IPS-20b (cell line): ENCODE data around the gene RARB.

Experiments
- H3K27ac ChIP-seq: one replicate; pipeline ENCODE4 v1.5.1; 2013; ENCODE audit warnings: low read length
- H3K27me3 ChIP-seq: 2 replicates; pipeline ENCODE4 v1.6.1; 2013; ENCODE audit warnings: mild to moderate bottlenecking, low read length, inconsistent platforms; ENCODE audit not compliant: insufficient read depth
- H3K36me3 ChIP-seq: 2 replicates; pipeline ENCODE4 v1.6.1; 2013; ENCODE audit warnings: low read depth, mild to moderate bottlenecking, inconsistent platforms, low read length, moderate library complexity; ENCODE audit not compliant: insufficient read depth
- H3K4me1 ChIP-seq: 2 replicates; pipeline ENCODE4 v1.6.1; 2013; ENCODE audit warnings: mild to moderate bottlenecking, control low read depth, inconsistent platforms, low read length, moderate library complexity; ENCODE audit not compliant: insufficient read depth
- H3K4me3 ChIP-seq: 2 replicates; pipeline ENCODE4 v1.5.1; 2013; ENCODE audit warnings: mild to moderate bottlenecking, low read length, inconsistent platforms
- H3K9ac ChIP-seq: 2 replicates; pipeline ENCODE4 v1.6.1; 2013; ENCODE audit warnings: low read depth, mild to moderate bottlenecking, inconsistent platforms, low read length, moderate library complexity
- H3K9me3 ChIP-seq: 2 replicates; pipeline ENCODE4 v1.6.1; 2013; ENCODE audit warnings: mild to moderate bottlenecking, low read depth, low read length, inconsistent platforms; ENCODE audit not compliant: insufficient read depth

RARB gene

DNA sequence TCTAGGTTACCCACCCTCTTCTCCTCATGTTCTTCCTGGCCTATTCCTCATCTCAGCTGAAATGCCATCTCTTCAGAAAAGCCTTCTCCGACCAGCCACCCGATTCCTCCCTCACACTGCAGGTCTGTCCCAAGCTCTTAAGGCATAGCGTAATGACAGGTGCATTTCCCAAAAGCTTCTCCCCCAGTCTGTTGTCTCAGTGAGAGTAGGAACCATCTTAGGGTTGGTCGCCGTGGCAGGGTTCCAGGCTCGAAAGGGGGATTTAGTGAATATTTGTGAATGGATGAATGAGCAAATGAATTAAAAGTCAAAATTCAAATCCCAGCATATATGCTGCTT lies 158.1 kb downstream of the RARB start:
- Histone ChIP-seq H3K27ac (no peak overlapping the region), H3K4me3 (no peak overlapping the region), H3K36me3 (no peaks in the 10 kb centered on the region), H3K4me1 (peaks cover 2% of the 10 kb centered on the region; the same call in 1 of the 2 replicates), H3K9ac (no peak overlapping the region), H3K9me3 (no peaks in the 10 kb centered on the region), H3K27me3 (no peaks in the 10 kb centered on the region)

DNA sequence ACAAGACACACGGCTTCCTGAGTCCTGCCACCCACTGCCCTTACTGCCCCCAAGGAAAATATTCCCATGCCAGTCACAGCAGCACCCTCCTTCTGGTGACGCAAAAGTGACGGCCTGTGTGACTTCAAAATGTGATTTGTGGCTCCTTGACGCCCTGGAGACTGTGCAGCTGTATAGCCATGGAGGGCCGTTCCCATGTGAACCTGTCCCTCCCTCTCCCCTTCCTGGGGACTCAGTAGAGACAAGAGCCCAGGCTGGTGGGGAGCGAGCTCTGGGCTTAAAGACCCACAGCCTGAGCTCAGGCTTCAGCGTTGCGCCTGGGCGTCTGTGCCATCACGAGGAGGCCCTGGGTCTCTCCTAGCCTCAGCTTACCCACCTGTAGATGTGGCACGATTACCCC lies 158.5 kb downstream of the RARB start:
- no peak overlapping the region for H3K4me3 ChIP-seq
- H3K27ac ChIP-seq, result no peak overlapping the region
- no peaks in the 10 kb centered on the region for H3K27me3 ChIP-seq
- H3K9ac ChIP-seq, result no peak overlapping the region
- H3K36me3 ChIP-seq, result no peaks in the 10 kb centered on the region
- no peaks in the 10 kb centered on the region for H3K9me3 ChIP-seq
- H3K4me1 ChIP-seq, result peaks cover 2% of the 10 kb centered on the region; the same call in 1 of the 2 replicates

DNA sequence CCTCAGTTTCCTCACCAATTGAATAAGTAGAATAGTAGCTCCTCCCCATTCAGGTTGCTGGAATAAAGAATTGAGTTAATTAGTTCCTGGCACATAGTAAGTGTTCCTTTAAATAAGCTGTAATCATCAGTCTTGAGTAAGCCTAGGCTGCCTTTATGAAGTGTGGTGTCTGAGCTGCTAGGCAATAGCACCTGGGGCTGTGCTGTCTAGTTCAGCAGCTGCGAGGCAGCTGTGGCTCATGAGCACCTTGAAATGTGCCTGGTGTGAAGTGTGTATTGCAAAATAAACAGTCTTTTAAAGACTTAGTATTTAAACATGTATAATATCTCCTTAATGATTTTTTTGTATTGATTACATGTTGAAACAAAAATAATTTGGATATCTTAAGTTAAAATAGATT lies 159.0 kb downstream of the RARB start:
- H3K4me3 ChIP-seq, result no peak overlapping the region
- no peaks in the 10 kb centered on the region for H3K4me1 ChIP-seq
- no peak overlapping the region for H3K9ac ChIP-seq
- H3K36me3 ChIP-seq, result no peaks in the 10 kb centered on the region
- H3K27me3 ChIP-seq, result no peaks in the 10 kb centered on the region
- no peaks in the 10 kb centered on the region for H3K9me3 ChIP-seq
- no peak overlapping the region for H3K27ac ChIP-seq

DNA sequence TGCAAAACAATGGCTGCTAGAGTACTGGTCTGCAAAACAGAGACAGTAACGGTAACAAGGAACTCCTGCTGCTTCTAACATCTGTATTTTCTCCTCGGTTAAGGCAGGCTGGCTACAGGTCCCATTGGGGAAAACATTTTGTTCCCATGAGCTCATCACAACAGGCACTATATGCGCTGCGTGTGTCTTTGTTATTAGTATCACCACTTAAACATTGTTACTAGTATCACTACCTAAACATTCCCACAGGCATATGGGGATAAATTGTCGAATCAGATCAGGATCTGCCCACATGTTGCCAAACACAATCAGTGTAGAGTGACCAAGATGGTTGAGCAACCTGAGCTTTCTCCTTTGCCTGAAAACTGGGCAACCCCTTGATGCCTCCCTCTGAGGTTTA lies 159.5 kb downstream of the RARB start:
- H3K9ac ChIP-seq, result no peak overlapping the region
- H3K4me3 ChIP-seq, result no peak overlapping the region
- H3K9me3 ChIP-seq, result no peaks in the 10 kb centered on the region
- H3K4me1 ChIP-seq, result 0 out of 2 replicates have a peak, but pooled peaks cover under 1% of the 10 kb centered on the region
- H3K27me3 ChIP-seq, result no peaks in the 10 kb centered on the region
- H3K27ac ChIP-seq, result no peak overlapping the region
- no peaks in the 10 kb centered on the region for H3K36me3 ChIP-seq

DNA sequence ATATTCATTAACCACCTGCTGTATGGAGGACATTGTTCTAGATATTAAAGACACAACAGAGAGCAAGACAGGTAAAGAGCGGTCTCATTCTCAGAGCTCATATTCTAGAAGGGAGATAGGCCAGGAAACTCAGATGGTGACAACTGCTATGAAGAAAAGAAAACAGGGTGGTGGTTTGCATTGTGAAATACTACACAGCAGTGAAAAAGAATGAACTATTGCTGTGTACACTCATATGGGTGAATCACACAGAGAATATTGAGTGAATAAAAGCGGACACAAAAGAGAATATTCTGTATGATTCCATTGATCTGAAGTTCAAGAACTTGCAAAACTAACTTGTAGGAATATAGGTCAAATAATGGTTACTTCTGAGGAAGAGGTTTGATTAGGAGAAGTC lies 159.9 kb downstream of the RARB start:
- Histone ChIP-seq H3K36me3 (no peaks in the 10 kb centered on the region), H3K9ac (no peak overlapping the region), H3K4me3 (no peak overlapping the region), H3K9me3 (no peaks in the 10 kb centered on the region), H3K4me1 (peaks cover 3% of the 10 kb centered on the region; the same call in 1 of the 2 replicates), H3K27ac (no peak overlapping the region), H3K27me3 (no peaks in the 10 kb centered on the region)

DNA sequence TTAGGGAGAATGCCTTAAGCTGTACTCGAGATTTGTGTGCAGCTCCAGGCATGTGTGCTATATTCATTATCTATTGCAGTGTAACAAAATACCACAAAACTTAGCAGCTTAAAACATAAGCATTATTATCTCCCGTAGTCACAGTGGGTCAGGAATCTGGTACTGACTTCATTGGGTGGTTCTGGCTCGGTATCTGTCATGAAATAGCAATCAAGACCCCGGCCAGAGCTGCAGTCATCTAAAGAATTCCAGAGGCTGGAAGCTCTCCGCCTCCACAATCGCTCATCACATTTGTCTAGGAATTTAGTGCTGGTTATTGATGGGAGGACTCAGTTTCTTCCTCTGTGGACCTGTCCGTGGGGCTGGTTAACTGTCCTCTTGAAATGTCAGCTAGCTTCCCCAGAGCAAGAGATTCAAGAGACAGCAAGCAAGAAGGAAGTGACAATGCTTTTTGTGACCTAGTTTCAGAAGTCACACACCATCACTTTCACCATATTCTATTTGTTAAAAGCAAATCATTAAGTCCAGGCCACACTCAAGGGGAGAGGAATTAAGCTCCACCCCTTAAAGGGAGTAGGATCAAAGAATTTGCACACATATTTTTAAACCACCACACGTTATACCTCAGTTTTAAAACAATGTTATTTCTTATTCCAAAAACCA lies 160.5 kb downstream of the RARB start:
- H3K9me3 ChIP-seq, result no peaks in the 10 kb centered on the region
- H3K4me1 ChIP-seq, result peaks cover 3% of the 10 kb centered on the region; the same call in 1 of the 2 replicates

DNA sequence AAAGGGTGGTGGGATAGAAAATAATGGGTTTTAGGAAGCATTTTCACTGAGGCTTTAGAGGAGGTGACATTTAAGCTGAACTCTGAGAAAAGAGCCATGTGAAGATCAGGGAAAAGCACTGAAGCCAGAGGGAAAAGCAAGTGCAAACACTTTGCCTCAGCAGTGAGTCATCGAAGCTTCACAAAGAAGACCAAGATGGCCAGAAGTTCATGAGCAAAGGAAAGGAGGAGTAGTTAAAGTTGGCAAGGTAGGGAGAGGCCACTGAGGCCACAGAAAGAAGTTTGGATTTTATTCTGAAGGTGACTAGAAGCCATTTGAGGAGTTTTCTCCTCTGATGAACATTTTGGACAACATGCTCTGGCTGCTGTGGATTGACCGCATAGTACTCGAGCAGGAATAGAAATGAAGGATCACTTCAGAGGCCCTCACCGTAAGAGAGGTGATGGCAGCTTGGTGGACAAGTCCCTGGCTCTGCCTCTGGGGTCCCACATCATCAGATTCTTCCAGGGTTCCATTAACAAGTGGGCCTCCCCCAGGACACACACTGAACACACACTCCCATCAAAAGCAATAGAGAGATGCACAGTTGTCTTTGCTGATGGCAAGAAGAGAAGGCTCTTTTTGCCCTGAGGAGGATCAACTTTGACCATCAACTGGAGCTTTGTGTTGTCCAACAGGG lies 161.2 kb downstream of the RARB start:
- no peaks in the 10 kb centered on the region for H3K36me3 ChIP-seq
- no peak overlapping the region for H3K9ac ChIP-seq
- H3K4me1 ChIP-seq, result peaks cover 3% of the 10 kb centered on the region; the same call in 1 of the 2 replicates
- no peak overlapping the region for H3K27ac ChIP-seq
- no peaks in the 10 kb centered on the region for H3K27me3 ChIP-seq
- no peaks in the 10 kb centered on the region for H3K9me3 ChIP-seq
- H3K4me3 ChIP-seq, result no peak overlapping the region

More for the DNA sequence above, 160.5 kb downstream of the RARB start:
- no peak overlapping the region for H3K27ac ChIP-seq
- H3K4me3 ChIP-seq, result no peak overlapping the region
- no peak overlapping the region for H3K9ac ChIP-seq
- H3K36me3 ChIP-seq, result no peaks in the 10 kb centered on the region
- H3K27me3 ChIP-seq, result no peaks in the 10 kb centered on the region

DNA sequence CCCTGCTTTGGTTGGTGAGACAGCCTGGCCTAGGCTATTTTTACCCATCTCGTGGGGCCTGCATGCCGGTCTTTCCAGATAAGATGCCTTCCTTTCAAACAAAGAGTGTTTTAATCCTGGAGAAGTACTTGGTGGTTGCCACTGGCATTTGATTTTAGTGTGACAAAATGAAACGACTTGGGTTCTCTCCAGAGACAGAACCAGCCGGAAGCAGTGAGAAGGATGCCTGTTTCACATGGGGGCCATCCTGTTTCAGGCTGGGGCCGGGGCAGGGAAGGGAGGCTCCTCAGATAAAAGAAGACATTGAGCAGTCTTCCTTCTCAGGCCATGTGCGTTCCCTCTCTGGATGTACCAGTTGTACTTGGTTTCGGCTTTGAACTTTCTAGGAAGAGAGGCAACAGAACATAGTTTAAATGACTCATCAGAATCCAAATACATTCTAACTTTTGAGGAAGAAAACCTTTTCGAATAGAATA lies 161.8 kb downstream of the RARB start:
- Histone ChIP-seq H3K9ac (no peak overlapping the region), H3K4me3 (no peak overlapping the region), H3K36me3 (no peaks in the 10 kb centered on the region), H3K4me1 (peaks cover 3% of the 10 kb centered on the region; the same call in 1 of the 2 replicates), H3K27ac (no peak overlapping the region), H3K9me3 (no peaks in the 10 kb centered on the region), H3K27me3 (no peaks in the 10 kb centered on the region)

DNA sequence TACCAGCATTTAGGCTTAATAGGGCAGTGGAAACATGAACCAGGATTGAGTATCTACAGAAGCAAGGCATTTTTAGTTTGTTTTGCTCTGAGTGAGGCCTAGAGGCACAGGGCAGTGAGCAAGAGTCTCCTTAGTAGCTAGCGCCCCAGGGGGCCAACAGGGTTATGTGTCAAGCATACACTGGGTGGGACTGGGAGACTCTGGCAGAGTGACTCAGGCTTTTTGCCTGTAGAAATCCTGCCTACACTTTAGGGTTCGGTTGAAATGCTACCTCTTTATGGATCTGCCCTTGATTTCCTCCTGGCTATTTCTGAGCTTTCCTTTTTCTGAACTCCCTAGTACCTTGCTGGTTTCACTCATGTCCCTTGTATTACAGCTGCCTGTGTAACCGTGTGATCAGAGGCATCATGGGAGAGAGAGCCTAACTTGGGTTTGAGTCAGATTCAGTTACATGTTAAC lies 164.5 kb downstream of the RARB start:
- no peak overlapping the region for H3K27ac ChIP-seq
- peaks cover 16% of the 10 kb centered on the region for H3K36me3 ChIP-seq
- no peaks in the 10 kb centered on the region for H3K27me3 ChIP-seq
- H3K9me3 ChIP-seq, result no peaks in the 10 kb centered on the region
- H3K4me3 ChIP-seq, result no peak overlapping the region
- H3K9ac ChIP-seq, result peak overlapping the region; percentile 35; the same call in 1 of the 2 replicates
- H3K4me1 ChIP-seq, result peaks cover 3% of the 10 kb centered on the region; the same call in 1 of the 2 replicates

DNA sequence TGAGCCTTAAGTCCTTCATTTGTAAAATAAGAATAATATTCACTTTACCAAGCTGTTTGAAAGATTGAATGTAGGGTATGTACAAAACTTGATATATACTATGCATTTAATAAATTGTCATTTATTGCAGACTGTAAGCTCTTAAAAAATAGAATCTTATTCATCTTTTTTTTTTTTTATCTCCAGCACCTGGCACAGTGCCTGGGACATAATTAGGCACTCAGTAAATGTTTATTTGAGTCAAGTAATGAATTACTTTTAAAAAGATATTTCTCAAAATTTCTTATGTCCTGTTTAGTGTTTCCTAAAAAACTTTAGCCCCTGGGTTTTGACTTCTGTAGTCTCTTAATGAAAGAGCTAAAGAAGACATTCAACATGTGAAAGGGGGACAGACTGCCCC lies 164.9 kb downstream of the RARB start:
- no peak overlapping the region for H3K4me3 ChIP-seq
- peaks cover 21% of the 10 kb centered on the region for H3K36me3 ChIP-seq
- peak overlapping the region; percentile 35; the same call in 1 of the 2 replicates for H3K9ac ChIP-seq
- H3K27ac ChIP-seq, result no peak overlapping the region
- H3K27me3 ChIP-seq, result no peaks in the 10 kb centered on the region
- H3K9me3 ChIP-seq, result no peaks in the 10 kb centered on the region
- peaks cover 3% of the 10 kb centered on the region; the same call in 1 of the 2 replicates for H3K4me1 ChIP-seq

DNA sequence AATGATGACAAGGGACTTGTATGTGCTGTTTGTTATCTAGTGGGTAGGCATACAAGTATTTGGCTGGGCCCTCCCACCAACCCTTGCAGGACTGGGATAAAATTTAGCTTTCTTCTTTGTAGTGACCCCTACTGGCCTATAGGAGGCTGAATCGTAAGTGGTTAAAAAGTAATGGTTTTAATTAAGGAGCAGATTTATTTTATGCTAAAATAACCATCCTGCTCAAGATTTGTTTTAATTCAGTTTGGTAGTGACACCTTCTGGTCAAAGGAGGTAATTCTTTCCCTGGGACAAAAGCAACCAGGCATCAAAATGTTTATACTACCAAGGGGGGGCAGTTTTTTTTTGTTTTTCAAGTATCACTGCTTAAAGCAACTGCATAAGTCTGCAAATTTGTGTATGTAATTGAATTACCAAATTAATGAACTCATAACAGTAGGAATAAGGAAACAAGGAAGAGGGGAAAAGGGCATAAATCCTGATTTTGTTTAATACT lies 166.0 kb downstream of the RARB start:
- Histone ChIP-seq H3K27me3 (no peaks in the 10 kb centered on the region), H3K27ac (no peak overlapping the region), H3K4me3 (no peak overlapping the region), H3K4me1 (peaks cover 3% of the 10 kb centered on the region; the same call in 1 of the 2 replicates), H3K9me3 (no peaks in the 10 kb centered on the region), H3K9ac (no peak overlapping the region), H3K36me3 (peaks cover 31% of the 10 kb centered on the region)
